A549 (cell line): Measurements from ENCODE around the gene PPFIA2. TPM values are rescaled to one million over a fixed set of nuclear protein-coding genes. Genes with fewer than 3 reads are reported as not detected.

Source experiments
- ATAC-seq, 2 experiments: fragments of 200-7000 bp in 1 of 2; fragments of >200 bp in 1 of 2; cut with Nextera tagmentation in 1 of 2; cut with Tn5 transposase in 1 of 2; 3 replicates each; pipeline versions ENCODE4 v1.8.0 to v1.9.1; 2018 to 2020; ENCODE audit warnings: mild to moderate bottlenecking in 1 of 2, moderate library complexity in 1 of 2
- CTCF ChIA-PET: fragments of 300-600 bp; sonication (Branson Sonifier 250); formaldehyde crosslinking; extraction: SDS; loops from one replicate; lab custom pipeline; 2021; ENCODE audit warnings: antibody characterized with exemption, inconsistent platforms; lab: Yijun Ruan, JAX
- POLR2A ChIA-PET: fragments of 350-600 bp; formaldehyde crosslinking; extraction: SDS; loops from one replicate; lab custom pipeline; 2021; ENCODE audit warnings: antibody characterized with exemption, inconsistent platforms; lab: Yijun Ruan, JAX
- DNase-seq, 2 experiments: peaks; one replicate each; pipeline versions ENCODE4 v3.0.0 to v3.0.0-alpha.2; 2011 to 2016; ENCODE audit warnings: low read depth in 1 of 2, low spot score in 1 of 2
- FAIRE-seq: peaks from 2 replicates; lab custom pipeline; 2011; peaks lifted over from hg19 to GRCh38; lab: Jason Lieb, UNC
- H3K27ac ChIP-seq, 2 experiments: fragments of >200 bp; sonication (Bioruptor Twin); formaldehyde crosslinking; 3 replicates each; pipeline ENCODE4 v1.5.1; 2016 to 2017
- H3K4me1 ChIP-seq: fragments of >200 bp; sonication (Bioruptor Twin); formaldehyde crosslinking; 3 replicates; pipeline ENCODE4 v1.6.1; 2016
- H3K4me2 ChIP-seq: fragments of >200 bp; sonication (Bioruptor Twin); formaldehyde crosslinking; 3 replicates; pipeline ENCODE4 v1.6.1; 2016
- H3K4me3 ChIP-seq: fragments of >200 bp; sonication (Bioruptor Twin); formaldehyde crosslinking; 3 replicates; pipeline ENCODE4 v1.5.1; 2016
- H3K9me3 ChIP-seq: fragments of >200 bp; sonication (Bioruptor Twin); formaldehyde crosslinking; 3 replicates; pipeline ENCODE4 v1.6.1; 2016
- BHLHE40 ChIP-seq: IDR thresholded peaks from 2 replicates; pipeline ENCODE4 v1.6.1; 2012; ENCODE audit warnings: low read depth, low read length, inconsistent platforms
- CBX2 ChIP-seq: fragments of 200-600 bp; sonication (generic); IDR thresholded peaks from 2 replicates; pipeline ENCODE4 v1.6.1; 2016; ENCODE audit warnings: low read depth, mild to moderate bottlenecking, borderline replicate concordance
- CBX8 ChIP-seq: fragments of 200-600 bp; sonication (generic); IDR thresholded peaks from 2 replicates; pipeline ENCODE4 v1.6.1; 2016
- CEBPB ChIP-seq, 2 experiments: fragments of >200 bp in 1 of 2; sonication (Bioruptor Twin) in 1 of 2; formaldehyde crosslinking in 1 of 2; IDR thresholded peaks; 2 replicates each; pipeline ENCODE4 v1.6.1; 2012 to 2016
- CHD4 ChIP-seq: fragments of 200-600 bp; sonication (generic); IDR thresholded peaks from 2 replicates; pipeline ENCODE4 v1.6.1; 2016; ENCODE audit warnings: antibody characterized with exemption, mild to moderate bottlenecking, borderline replicate concordance
- EHMT2 ChIP-seq: fragments of 200-600 bp; sonication (generic); IDR thresholded peaks from 2 replicates; pipeline ENCODE4 v1.6.1; 2016; ENCODE audit warnings: antibody characterized with exemption, low read depth, mild to moderate bottlenecking, moderate library complexity
- FOXS1 ChIP-seq: fragments of 250-450 bp; sonication (Bioruptor Pico); IDR thresholded peaks from 2 replicates; pipeline ENCODE4 v1.5.0; 2020; ENCODE audit warnings: mild to moderate bottlenecking, moderate library complexity
- GATA3 ChIP-seq: IDR thresholded peaks from 2 replicates; pipeline ENCODE4 v1.6.1; 2012; ENCODE audit warnings: borderline replicate concordance
- HDAC2 ChIP-seq: fragments of 200-600 bp; sonication (generic); IDR thresholded peaks from 2 replicates; pipeline ENCODE4 v1.6.1; 2016
- HEYL ChIP-seq: fragments of 250-450 bp; sonication (Bioruptor Pico); IDR thresholded peaks from 2 replicates; pipeline ENCODE4 v1.8.0; 2021; ENCODE audit warnings: mild to moderate bottlenecking, moderate library complexity
- HMGXB4 ChIP-seq: fragments of 250-450 bp; sonication (Bioruptor Pico); IDR thresholded peaks from 2 replicates; pipeline ENCODE4 v1.5.0; 2021; ENCODE audit warnings: mild to moderate bottlenecking, moderate library complexity, borderline replicate concordance
- HOXB5 ChIP-seq: fragments of 250-450 bp; sonication (Bioruptor Pico); IDR thresholded peaks from 2 replicates; pipeline ENCODE4 v1.5.0; 2020; ENCODE audit warnings: mild to moderate bottlenecking, moderate library complexity
- JUNB ChIP-seq: fragments of >200 bp; sonication (Bioruptor Twin); formaldehyde crosslinking; IDR thresholded peaks from 2 replicates; pipeline ENCODE4 v1.6.1; 2016
- KDM1A ChIP-seq: fragments of 200-600 bp; sonication (generic); IDR thresholded peaks from 2 replicates; pipeline ENCODE4 v1.6.1; 2016; ENCODE audit warnings: low read depth, mild to moderate bottlenecking
- KDM5A ChIP-seq: fragments of 200-600 bp; sonication (generic); IDR thresholded peaks from 2 replicates; pipeline ENCODE4 v1.6.1; 2016; ENCODE audit warnings: antibody characterized with exemption, mild to moderate bottlenecking
- MAFK ChIP-seq: fragments of 450-650 bp; IDR thresholded peaks from 2 replicates; pipeline ENCODE4 v1.6.1; 2014; ENCODE audit not compliant: partially characterized antibody
- NFE2L2 ChIP-seq: fragments of 150-350 bp; conservative IDR thresholded peaks from 2 replicates; pipeline ENCODE4 v1.6.1; 2014; ENCODE audit warnings: low read length
- NR3C1 ChIP-seq: fragments of >200 bp; sonication (Bioruptor Twin); formaldehyde crosslinking; IDR thresholded peaks from 3 replicates; pipeline ENCODE4 v1.6.1; 2017
- PHF8 ChIP-seq: fragments of 200-600 bp; sonication (generic); IDR thresholded peaks from 2 replicates; pipeline ENCODE4 v1.6.1; 2016; ENCODE audit warnings: low read depth, mild to moderate bottlenecking, antibody characterized with exemption, moderate library complexity, borderline replicate concordance
- RAD21 ChIP-seq, 2 experiments: fragments of >200 bp in 1 of 2; sonication (Bioruptor Twin) in 1 of 2; formaldehyde crosslinking in 1 of 2; IDR thresholded peaks in 1 of 2; conservative IDR thresholded peaks in 1 of 2; 2 replicates in 1 of 2; 3 replicates in 1 of 2; pipeline ENCODE4 v1.6.1; 2012 to 2018; ENCODE audit warnings: inconsistent platforms in 1 of 2
- RCOR1 ChIP-seq: fragments of 150-350 bp; IDR thresholded peaks from 2 replicates; pipeline ENCODE4 v1.6.1; 2014; ENCODE audit warnings: antibody characterized with exemption, low read length, low read depth
- RNF2 ChIP-seq: fragments of 200-600 bp; sonication (generic); IDR thresholded peaks from 2 replicates; pipeline ENCODE4 v1.6.1; 2016; ENCODE audit warnings: low read depth, mild to moderate bottlenecking, antibody characterized with exemption, moderate library complexity, borderline replicate concordance
- SMC3 ChIP-seq: fragments of >200 bp; sonication (Bioruptor Twin); formaldehyde crosslinking; IDR thresholded peaks from 3 replicates; pipeline ENCODE4 v1.6.1; 2018; ENCODE audit warnings: inconsistent platforms
- ZFP36 ChIP-seq: fragments of 450-650 bp; IDR thresholded peaks from 2 replicates; pipeline ENCODE4 v1.6.1; 2014; ENCODE audit warnings: borderline replicate concordance; ENCODE audit not compliant: partially characterized antibody
- ZNF302 ChIP-seq: fragments of 250-450 bp; sonication (Bioruptor Pico); IDR thresholded peaks from 2 replicates; pipeline ENCODE4 v1.9.0; 2021; ENCODE audit warnings: inconsistent platforms, mild to moderate bottlenecking, moderate library complexity
- WGBS: methylation state at CpG from one replicate; pipeline ENCODE4 v1.1.6; 2017; ENCODE audit errors: missing lambda C conversion rate; 5-methylcytosine and 5-hydroxymethylcytosine counted together
- polyA plus RNA-seq, 4 experiments: library from polyadenylated mRNA; depleted of rRNA in 3 of 4; stranded (reverse); fragments of >200 nt; fragmentation: RNase III in 1 of 4; extraction: RNeasy Plus Mini Kit Qiagen cat#74134 plus additional on column Dnase treatment in 1 of 4; gene quantifications; 2 replicates in 3 of 4; 3 replicates in 1 of 4; pipeline ENCODE4 v1.2.3, GENCODE V29; 2011 to 2017
- TF ChIP-seq, protein P1 (sequence below): fragments of >200 bp; sonication (Bioruptor Twin); formaldehyde crosslinking; IDR thresholded peaks from 3 replicates; pipeline ENCODE4 v1.6.1; 2016

PPFIA2 gene
- polyA plus RNA-seq, 2 of the 4 experiments (the other 2 are of a cell fraction): not detected

DNA sequence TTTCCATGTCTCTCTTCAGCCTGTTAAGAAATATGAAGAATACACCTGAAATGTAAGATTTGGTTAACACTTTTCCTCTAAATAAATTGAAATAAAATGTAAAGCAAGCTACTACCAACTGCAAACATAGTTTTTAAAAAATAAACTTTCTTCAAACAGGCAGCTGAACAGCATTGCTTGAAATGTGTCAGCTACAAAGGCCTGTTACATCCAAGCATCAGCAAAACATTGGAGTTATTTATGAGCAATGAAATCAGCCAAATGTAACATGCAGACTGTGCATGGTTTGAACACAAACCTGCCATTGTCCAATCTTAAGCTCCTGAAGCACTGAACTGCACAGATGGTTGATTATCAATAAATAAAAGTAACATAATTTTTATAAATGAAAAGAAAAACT, 390.0 kb downstream of the PPFIA2 start:
- no peak overlapping the region for H3K4me3 ChIP-seq
- ATAC-seq: no peak
- POLR2A ChIA-PET: no interaction called here
- TF ChIP-seq CHD4 (no peak), HEYL (CRISPR knock-in tag) (no peak), HOXB5 (CRISPR knock-in tag) (no peak), JUNB (no peak), ZNF302 (CRISPR knock-in tag) (no peak), FOXS1 (no peak), CBX8 (no peak), NR3C1 (no peak), NFE2L2 (no peak), GATA3 (no peak), HDAC2 (no peak), MAFK (no peak), RCOR1 (no peak)
- TF ChIP-seq, all 56 proteins: peak for 0
- H3K27ac ChIP-seq: no peak overlapping the region
- CTCF ChIA-PET: no interaction called here
- DNase-seq (no peak), FAIRE-seq (no peak)
- H3K9me3 ChIP-seq: no peaks in the 10 kb centered on the region
- H3K4me1 ChIP-seq: no peaks in the 10 kb centered on the region
- no peak overlapping the region for H3K4me2 ChIP-seq

GRCh38 chr12:81365284-81365683, 393.9 kb downstream of the PPFIA2 start:
- ATAC-seq (no peak), DNase-seq (no peak)
- Histone ChIP-seq H3K4me2 (no peak overlapping the region), H3K4me3 (no peak overlapping the region), H3K27ac (no peak overlapping the region), H3K9me3 (no peaks in the 10 kb centered on the region), H3K4me1 (no peaks in the 10 kb centered on the region)
- WGBS: 3% methylated on average over 2 of the region's 2 CpGs
- TF ChIP-seq ZFP36 (no peak), CEBPB (IDR thresholded peaks at IDR 0.05) (no peak), HDAC2 (no peak), SMC3 (no peak), KDM5A (no peak), GATA3 (no peak), BHLHE40 (no peak), RNF2 (no peak), MAFK (no peak)
- TF ChIP-seq, protein P1, sequence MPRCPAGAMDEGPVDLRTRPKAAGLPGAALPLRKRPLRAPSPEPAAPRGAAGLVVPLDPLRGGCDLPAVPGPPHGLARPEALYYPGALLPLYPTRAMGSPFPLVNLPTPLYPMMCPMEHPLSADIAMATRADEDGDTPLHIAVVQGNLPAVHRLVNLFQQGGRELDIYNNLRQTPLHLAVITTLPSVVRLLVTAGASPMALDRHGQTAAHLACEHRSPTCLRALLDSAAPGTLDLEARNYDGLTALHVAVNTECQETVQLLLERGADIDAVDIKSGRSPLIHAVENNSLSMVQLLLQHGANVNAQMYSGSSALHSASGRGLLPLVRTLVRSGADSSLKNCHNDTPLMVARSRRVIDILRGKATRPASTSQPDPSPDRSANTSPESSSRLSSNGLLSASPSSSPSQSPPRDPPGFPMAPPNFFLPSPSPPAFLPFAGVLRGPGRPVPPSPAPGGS: no peak
- TF ChIP-seq, all 56 proteins: peak for 0
- no peak for FAIRE-seq
- ChIA-PET CTCF (no interaction called here), POLR2A (no interaction called here)

- ATAC-seq (no peak), DNase-seq (no peak), FAIRE-seq (no peak)
- POLR2A ChIA-PET: no interaction called here
- Histone ChIP-seq H3K4me1 (no peaks in the 10 kb centered on the region), H3K4me2 (no peak overlapping the region), H3K9me3 (no peaks in the 10 kb centered on the region), H3K4me3 (no peak overlapping the region)
- CTCF ChIA-PET: no interaction called here
- TF ChIP-seq RAD21 (conservative IDR thresholded peaks at IDR 0.05 in 1 of 2, IDR thresholded peaks at IDR 0.05 in 1 of 2) (no peak), ZNF302 (CRISPR knock-in tag) (no peak), PHF8 (no peak), EHMT2 (no peak), HEYL (CRISPR knock-in tag) (no peak), CBX2 (no peak), HMGXB4 (no peak), KDM1A (no peak)
- TF ChIP-seq, all 56 proteins: peak for 0
- H3K27ac ChIP-seq: no peak overlapping the region
These were observed 398.2 kb downstream of the PPFIA2 start for GRCh38 chr12:81360916-81361315.
